SK-N-SH (cell line): Measurements from ENCODE around the gene RBM33.

Experiments used
- CTCF ChIP-seq: fragments of 200-600 bp; sonication (generic); IDR thresholded peaks from 2 replicates; pipeline ENCODE4 v1.6.1; 2017; ENCODE audit warnings: antibody characterized with exemption, mild to moderate bottlenecking, moderate library complexity
- POLR2AphosphoS5 ChIP-seq: IDR thresholded peaks from 2 replicates; pipeline ENCODE4 v1.6.1; 2012; ENCODE audit warnings: low read depth, low read length
- YY1 ChIP-seq: IDR thresholded peaks from 2 replicates; pipeline ENCODE4 v1.4.0; 2012; ENCODE audit warnings: low read depth, mild to moderate bottlenecking

GRCh38 chr7:155821851-155822250 is 177.4 kb downstream of the RBM33 start:
- TF ChIP-seq POLR2AphosphoS5, result no peak
- TF ChIP-seq CTCF, result no peak
- TF ChIP-seq YY1, result no peak
